Mucosa of descending colon (tissue), 3 donors: ENCODE data around the gene MSI2. TPM values are rescaled to one million over a fixed set of nuclear protein-coding genes. Genes with fewer than 3 reads are reported as not detected.

Experiments used
- ATAC-seq: fragments of 200-7000 bp; cut with Tn5 transposase; one replicate; pipeline ENCODE4 v1.9.1; 2020; ENCODE audit warnings: mild to moderate bottlenecking, moderate library complexity
- DNase-seq, 3 donors: peaks; one replicate each; pipeline ENCODE4 v3.0.0-alpha.2; 2020
- H3K36me3 ChIP-seq: fragments of 200-600 bp; one replicate; pipeline ENCODE4 v1.8.0; 2021; ENCODE audit warnings: low read depth, mild to moderate bottlenecking
- H3K4me1 ChIP-seq: fragments of 200-600 bp; one replicate; pipeline ENCODE4 v1.8.0; 2021; ENCODE audit warnings: low read depth, mild to moderate bottlenecking
- H3K4me3 ChIP-seq: fragments of 200-600 bp; one replicate; pipeline ENCODE4 v1.8.0; 2021; ENCODE audit warnings: mild to moderate bottlenecking
- H3K9me3 ChIP-seq: fragments of 200-600 bp; one replicate; pipeline ENCODE4 v1.8.0; 2021; ENCODE audit warnings: mild to moderate bottlenecking
- CTCF ChIP-seq: fragments of 200-600 bp; IDR thresholded peaks from one replicate; pipeline ENCODE4 v1.8.0; 2022; ENCODE audit warnings: antibody characterized with exemption, mild to moderate bottlenecking
- intact Hi-C, 2 donors: fragments of 100-400 bp; cut with DNase I in 1 of 2; cut with micrococcal nuclease in 1 of 2; formaldehyde crosslinking; loops; one replicate each; pipeline versions ENCODE4 v1.11.0 to v1.11.1; 2022; cut with DNase I, micrococcal nuclease
- total RNA-seq, 3 donors: library from RNA; stranded (reverse); fragmentation: NEBNext Ultra II Directional in 2 of 3; extraction: Animal tissue kit (Norgen Biotek cat#: 25700) in 2 of 3; gene quantifications; one replicate each; pipeline versions ENCODE4 v1.2.1 to v1.2.4, GENCODE V29; 2021 to 2023
- donor health status: DM: no; HTN: no; CAD: no; lungs with moderate emphysema.
- donor health status: DM: no; HTN: no; CAD: no.
- donor health status: DM: no; HTN: yes; CAD: no.

MSI2 gene
- total RNA-seq, 3 donors from 2014 or later = 60.0 to 72.6 (median 65.7) TPM

DNA sequence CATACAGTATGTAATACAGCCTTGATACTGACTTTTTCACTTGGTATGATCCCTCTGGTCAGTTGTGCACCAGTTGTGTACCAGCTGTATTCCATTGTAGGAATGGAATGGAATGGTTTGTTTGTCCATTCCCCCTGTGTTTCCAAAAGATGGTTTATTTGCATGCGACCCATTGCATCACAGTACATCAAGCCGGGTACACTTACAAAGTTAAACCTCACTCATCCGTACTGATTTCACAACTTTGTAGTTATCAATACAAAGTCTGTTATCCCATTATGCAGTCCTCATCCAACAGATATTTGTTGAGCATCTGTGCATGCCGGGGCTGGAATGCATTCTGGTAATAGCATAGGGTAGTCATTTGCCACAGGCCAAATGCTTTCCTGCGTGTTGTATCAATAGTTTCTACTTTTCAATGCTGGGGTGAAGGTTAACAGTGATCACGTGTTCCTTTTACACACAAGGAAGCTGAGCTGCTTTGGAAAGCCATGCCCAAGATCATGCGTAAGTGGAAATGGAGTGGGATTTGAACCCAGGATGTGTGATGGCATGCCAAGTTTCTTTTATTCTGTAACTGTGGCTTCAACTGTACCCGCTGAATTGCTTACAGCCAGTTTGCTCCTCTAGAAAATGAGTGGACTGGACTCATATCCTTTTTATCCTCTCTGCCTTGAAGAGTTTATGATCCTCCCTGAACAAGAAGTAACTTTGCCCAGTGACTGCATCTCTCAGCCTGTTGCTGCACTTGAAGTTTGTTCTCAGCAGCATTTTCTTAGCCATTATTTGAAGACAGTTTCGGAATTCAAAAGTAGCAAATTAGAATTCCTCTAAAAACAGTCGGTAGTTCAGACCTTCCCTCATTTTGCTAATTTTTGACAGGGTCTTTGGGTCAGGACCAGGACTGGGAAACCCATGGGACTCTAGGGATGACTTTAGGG is 260.2 kb downstream of the MSI2 start:
- intact Hi-C loops = no loop called here
- TF ChIP-seq CTCF = no peak
- Histone ChIP-seq H3K9me3 (no peaks in the 10 kb centered on the region), H3K4me1 (no peaks in the 10 kb centered on the region), H3K36me3 (no peaks in the 10 kb centered on the region), H3K4me3 (no peak overlapping the region)
- DNase-seq (no peak), ATAC-seq (no peak)

DNA sequence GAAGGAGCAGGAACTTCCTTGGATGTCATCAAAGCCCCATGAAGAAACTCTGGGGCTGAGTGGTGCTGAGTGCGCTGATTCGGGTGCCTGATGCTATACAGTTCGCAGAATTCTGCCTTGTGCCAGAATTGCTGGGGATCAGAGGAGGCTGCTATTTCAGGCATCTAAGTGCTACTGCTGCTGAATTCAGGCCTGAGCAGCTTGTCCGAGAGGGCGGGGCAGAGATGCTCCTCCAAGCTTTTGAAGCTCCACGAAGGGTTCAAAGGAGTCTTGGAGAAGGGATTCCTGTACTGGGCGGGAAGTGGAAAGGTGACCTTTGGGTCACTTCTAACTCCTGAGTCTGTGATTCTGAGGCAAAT is 260.9 kb downstream of the MSI2 start:
- intact Hi-C loops = no loop called here
- TF ChIP-seq CTCF = no peak

DNA sequence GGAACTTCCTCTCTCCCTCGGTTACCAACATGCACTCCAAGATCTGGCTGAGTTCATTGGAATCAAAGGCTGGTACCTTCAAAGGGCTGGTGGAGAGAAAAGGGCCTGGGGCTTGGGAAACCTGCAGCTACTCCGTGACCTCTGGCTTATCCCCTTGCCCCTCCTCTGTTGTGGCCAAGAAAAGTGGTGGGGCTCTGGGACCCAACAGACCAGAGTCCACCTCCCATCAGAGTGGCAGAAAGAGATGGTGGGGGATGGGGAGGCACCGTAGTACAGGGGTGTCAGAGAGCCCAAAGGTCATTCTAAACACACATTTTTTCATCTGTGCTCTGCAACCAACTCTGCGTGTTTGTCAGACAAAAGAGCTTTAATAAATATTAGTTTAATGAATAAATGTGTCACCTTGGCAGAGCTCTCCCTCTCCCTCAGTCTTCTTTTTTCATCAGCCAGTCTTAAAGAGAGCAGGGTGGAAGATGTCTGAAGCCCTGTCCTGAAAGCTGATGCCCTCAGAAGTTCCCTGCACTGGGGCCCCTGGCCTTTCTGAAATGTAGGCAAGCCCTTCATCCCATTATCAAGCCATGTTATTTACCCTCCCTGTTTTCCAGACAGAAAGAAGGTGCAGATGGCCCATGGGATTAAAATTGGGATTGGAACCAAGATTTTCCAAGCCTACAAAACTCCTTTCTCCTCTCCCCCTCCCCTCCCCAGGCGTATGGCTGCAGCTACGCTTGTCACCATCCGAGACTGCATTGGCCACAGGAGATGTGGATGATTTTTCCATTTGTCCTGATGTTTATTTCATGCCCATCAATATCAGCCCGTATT is 261.5 kb downstream of the MSI2 start:
- Histone ChIP-seq H3K4me1 (no peaks in the 10 kb centered on the region), H3K36me3 (no peaks in the 10 kb centered on the region), H3K9me3 (no peaks in the 10 kb centered on the region), H3K4me3 (no peak overlapping the region)
- no peak for DNase-seq
- TF ChIP-seq CTCF = no peak
- no peak for ATAC-seq
- intact Hi-C loops = no loop called here

More for the DNA sequence above, 260.9 kb downstream of the MSI2 start:
- no peaks in the 10 kb centered on the region for H3K9me3 ChIP-seq
- H3K4me3 ChIP-seq = no peak overlapping the region
- no peak for ATAC-seq
- H3K4me1 ChIP-seq = no peaks in the 10 kb centered on the region
- no peaks in the 10 kb centered on the region for H3K36me3 ChIP-seq
- no peak for DNase-seq

DNA sequence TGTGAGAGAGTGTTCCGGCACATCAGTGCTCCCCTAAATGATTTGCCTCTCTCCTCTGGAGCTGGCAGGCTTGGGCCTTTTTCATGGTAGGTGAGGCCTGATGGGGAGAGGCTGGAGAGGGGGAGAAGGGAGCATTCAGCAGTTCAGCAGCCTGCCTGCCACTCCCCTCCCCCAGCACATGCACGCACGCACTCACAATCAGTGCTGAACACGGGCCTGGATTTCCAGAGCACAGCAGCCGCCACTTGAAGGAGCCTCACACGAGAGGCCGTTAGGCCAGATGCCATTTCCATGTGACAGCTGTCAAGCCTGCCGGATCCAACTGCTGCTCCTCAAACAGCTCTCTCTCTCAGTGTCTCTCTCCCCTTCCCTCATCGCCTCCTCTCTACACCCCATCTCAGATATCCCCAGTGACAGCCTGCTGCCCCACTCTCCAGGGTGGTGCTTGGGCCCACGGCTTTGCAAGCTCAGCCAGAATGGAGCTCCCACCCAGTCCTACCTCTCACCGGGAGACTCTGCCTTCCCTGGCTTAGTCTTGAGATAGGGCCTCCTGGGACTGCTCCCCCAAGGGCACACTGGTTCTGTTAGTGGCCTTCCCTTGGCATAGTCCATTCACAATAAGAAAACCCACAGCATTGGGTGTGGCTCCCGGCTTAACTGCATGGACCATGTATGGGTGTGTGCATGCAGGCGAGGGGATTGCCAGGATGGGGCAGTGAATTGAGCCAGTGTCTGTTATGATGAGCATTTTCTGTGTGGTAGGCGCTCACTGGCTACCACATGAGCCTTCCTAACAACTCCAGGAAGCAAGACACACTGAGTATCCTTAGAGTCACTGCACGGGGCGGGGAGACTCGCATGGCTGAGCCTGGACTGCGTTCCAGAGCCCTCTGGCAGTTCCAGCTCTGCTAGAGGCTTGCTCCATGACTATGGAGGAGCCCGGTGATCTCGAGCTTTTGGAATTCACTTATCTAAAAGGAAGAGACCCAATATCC is 262.6 kb downstream of the MSI2 start:
- DNase-seq (no peak), ATAC-seq (peak; percentile 39)

More for the DNA sequence above, 262.6 kb downstream of the MSI2 start:
- no peak for TF ChIP-seq CTCF
- Histone ChIP-seq H3K9me3 (no peaks in the 10 kb centered on the region), H3K4me1 (no peaks in the 10 kb centered on the region), H3K4me3 (no peak overlapping the region), H3K36me3 (no peaks in the 10 kb centered on the region)
- intact Hi-C loops = no loop called here
